HG02938 (cell line): ENCODE measurements around the gene MKLN1.
"Not testable (repeated sequence)": the region's sequence is repeated elsewhere in the genome, so short reads cannot be mapped to it uniquely, and the experiment has no call there.

Source experiments
- ATAC-seq: cut with Tn5 transposase; IDR thresholded peaks from one replicate; pipeline ENCODE4 v1.9.1; 2021; ENCODE audit warnings: mild to moderate bottlenecking, moderate library complexity; ENCODE audit not compliant: unreplicated experiment

The MKLN1 gene

DNA sequence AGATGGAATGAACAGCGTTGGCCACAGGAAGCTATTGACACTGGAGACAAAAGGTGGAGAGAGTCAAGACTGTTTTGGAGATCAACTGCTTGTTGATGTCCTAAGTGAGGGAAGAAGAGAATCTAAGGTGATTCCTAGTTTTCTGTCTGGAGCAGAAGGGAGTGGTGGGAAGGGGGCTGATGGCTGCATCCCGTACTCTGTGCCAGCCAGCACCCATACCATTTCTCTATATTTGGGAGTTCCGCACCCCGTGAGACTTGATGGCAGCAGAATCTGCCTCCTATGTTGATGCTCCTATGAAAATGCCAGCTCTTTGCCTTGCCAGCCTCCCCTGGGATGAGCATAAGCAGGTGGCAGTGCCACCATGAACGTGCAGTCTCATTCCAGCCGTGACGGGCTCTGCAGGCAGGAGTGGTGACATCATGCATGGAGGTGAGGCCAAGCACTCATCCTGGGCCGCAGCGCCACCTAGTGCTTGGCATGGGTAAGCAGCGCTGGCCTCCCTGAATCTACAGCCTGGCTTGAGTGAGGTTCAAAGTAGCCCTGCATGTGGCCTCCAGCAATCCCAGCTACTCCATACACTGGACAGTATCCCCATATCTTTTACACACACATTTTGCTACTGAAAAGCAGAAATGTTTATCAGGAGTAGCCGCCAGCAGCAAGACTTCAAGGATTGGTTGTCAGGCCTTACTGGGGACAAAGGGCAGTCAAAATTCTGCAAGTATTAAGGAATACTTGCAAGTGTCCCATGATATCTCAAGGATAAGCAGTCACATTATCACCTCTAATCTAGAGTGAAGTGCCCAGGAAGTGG is 185.8 kb downstream of the MKLN1 start:
- ATAC-seq, result no peak

- ATAC-seq, result not testable (repeated sequence)
Measured at GRCh38 chr7:131515471-131515870, 187.8 kb downstream of the MKLN1 start.

GRCh38 chr7:131517218-131517923 is 189.7 kb downstream of the MKLN1 start:
- no peak for ATAC-seq

GRCh38 chr7:131518626-131519025 is 190.9 kb downstream of the MKLN1 start:
- ATAC-seq, result no peak

DNA sequence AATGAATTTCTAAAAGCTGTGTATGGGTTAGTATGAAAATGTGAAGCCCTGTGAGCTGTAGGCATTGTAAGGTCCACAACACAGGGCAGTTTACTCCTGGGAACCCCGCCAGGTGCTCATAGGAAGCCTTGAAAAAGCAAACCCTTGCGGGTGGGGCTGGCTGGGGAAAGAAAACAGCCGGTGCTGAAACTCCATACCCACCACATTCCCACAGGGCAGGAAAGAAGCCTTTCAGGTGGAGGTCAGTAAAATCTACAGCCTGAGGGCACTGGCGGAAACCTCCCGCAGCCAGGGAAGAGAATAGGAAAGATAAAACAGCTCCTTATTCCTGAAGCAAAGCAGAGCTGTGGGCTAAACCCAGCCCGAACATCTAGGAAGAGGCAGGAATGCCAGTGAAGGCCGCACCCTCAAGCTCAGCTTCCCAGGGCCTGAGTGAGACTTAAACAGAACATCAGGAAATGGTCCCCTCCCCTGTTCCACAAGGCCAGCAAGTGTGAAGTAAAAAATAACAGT is 194.0 kb downstream of the MKLN1 start:
- ATAC-seq, result no peak

- no peak for ATAC-seq
Measured at GRCh38 chr7:131522325-131522930, 194.8 kb downstream of the MKLN1 start.

DNA sequence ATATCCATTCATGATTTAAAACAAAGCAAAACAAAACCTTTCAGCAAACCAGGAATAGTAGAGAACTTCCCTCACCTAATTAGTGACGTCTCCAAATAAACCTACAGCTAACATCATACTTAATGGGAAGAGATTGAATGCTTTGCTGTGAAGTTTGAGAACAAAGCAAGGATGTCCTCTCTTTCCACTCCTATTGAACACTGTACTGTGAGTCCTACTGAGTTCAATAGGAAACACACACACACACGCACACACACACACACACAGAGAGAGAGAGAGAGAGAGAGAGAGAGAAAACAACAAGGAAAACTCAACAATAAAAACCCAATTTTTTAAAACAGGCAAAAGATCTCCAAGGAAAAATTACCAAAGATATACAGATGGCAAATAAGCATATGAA is 196.4 kb downstream of the MKLN1 start:
- ATAC-seq, result no peak

- no peak for ATAC-seq
Measured at GRCh38 chr7:131524703-131525102, 197.0 kb downstream of the MKLN1 start.

GRCh38 chr7:131525820-131526219 is 198.1 kb downstream of the MKLN1 start:
- ATAC-seq, result no peak

- no peak for ATAC-seq
Measured at GRCh38 chr7:131527456-131527855, 199.8 kb downstream of the MKLN1 start.

DNA sequence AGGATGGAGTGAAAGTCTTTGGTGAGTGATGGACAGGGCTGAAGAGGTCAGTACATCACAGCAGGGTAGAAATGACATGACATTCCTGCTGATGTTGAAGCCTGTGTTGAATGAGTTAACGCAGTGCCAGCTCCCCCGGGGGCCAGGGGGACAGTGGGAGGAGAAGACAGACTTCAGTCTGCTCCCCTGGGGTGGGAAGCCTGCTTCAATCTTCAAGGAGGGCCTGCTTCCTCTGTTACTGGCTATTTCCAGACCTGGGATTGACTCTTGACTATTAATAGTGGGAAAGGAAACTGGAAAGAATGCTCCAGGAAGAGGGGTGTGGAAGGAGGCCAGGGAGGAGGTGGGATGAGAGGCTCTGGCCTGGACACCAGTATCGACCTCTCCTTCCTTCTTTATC is 201.5 kb downstream of the MKLN1 start:
- ATAC-seq, result no peak

- no peak for ATAC-seq
Measured at GRCh38 chr7:131529617-131530016, 201.9 kb downstream of the MKLN1 start.

GRCh38 chr7:131530137-131530536 is 202.5 kb downstream of the MKLN1 start:
- ATAC-seq, result no peak

GRCh38 chr7:131532570-131533091 is 205.0 kb downstream of the MKLN1 start:
- no peak for ATAC-seq

DNA sequence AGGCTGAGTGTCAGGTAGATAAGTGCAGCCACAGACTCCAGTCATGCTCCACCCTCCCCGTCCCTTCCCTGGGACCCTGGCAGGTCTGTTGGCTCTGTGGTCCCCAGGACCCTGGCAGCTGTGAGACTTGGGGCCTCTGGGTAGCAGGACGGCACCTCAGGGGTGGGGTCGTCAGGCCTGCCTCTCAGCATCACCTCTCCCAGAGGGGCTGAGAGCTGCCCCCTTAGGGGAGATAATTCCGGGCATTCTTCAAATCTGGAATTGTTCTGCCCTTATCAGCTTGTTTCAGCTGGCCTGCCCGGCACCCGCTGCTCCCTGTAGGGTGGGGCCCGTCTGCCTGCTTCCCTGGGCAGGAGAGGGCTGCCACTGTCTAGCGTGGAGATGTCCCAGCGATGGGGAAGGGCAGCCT is 205.5 kb downstream of the MKLN1 start:
- ATAC-seq, result no peak

DNA sequence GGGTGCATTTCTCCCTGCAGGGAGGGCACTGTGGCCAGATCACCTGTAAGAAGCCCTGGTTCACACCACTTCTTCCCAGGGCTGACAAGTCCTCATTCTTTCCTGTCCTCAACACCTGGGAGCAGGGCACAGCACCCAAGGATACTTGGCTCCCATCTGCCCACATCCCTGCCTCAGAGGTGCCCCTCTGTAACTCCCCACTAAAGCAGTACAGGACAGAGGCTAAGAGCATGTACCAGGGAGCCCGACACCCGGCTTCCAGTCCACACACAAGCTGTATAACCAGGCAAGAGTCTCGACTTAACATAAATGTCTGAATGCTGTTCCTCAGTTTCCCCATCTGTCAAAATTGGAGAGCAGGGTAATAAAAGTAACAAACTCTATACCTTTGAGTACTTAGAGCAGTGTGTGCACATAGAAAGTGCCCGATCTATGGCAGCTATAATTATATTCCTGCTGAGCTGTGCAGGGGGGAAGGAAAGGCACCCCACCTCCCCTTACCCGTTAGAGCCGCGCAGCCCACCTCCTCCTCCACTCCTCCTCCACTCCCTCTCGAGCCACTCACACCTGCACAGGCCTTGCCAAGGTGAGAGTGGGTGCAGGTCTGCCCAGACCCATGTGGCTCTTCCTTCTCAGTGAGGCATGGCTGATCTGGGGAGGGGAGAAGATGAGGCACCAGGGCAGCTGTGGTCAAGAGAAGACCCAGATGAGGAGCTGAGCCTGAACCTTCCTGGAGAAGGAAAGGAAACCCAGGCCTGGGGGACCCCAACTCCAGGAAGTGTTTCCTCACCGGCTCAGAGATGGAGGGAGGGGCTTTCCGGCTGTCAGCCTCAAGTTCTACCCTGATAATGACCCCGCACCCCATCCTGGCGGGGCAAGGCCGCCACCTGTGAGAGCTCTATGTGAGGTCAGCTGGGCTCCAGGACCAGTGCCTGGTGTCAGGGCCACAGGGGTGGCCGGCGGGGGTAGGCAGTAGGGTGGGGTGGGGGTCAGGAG is 206.2 kb downstream of the MKLN1 start:
- ATAC-seq, result no peak

GRCh38 chr7:131536361-131536849 is 208.7 kb downstream of the MKLN1 start:
- ATAC-seq, result no peak

DNA sequence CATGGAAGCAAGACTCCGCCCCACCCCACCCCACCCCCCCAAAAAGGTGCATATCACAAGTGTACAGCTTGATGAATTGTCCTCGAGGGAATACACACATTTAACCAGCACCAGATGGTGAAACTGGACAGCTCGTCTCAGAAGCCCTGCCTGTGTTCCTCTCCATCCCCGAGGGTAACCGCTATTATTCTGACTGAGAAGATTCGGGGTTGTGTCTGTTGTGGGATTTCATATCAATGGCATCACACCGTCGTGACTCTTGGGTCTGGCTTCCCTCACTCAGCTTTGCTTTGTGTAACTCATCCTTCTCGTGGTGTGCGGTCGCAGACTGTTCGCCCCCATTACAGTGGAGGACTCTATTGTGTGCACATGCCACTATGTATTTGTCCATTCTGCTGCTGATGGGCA is 209.9 kb downstream of the MKLN1 start:
- ATAC-seq, result no peak

DNA sequence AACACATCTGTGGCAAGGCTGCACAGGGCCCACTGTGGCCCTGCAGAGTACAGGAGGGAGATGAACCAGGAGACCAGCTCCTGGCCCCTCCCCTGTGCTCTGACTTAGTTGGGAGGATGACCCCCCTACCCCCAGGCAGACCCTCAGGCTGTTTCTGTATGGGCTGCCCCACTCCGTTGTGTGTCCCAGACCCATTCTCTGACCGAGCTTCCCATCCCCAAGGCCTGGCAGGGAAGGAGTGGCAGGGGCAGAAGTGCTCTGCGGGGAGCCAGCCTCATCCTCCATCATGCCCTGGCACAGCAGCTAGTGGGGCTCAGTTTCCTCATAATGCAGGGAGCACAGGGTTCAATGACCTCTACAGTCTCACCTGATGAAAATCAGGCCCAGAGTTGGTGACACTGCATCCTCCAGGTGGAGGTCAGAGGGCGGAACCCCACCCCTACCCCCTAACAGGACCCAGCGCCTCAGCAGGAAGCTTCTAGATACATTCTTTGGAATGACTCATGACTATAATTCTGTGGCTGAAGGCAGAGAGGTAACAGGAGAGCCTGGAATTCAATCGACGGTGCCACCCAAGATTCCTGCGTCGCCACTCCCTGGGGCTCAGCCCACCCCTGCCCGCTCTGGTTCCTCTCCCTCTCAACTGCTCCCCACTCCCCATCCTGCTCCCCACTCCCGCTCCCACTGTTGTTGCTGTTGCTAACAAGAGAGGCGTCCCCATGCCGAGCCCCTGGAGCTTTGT is 210.6 kb downstream of the MKLN1 start:
- no peak for ATAC-seq
